Liver (tissue), 9 donors: ENCODE data around the gene RHOG. TPM values are rescaled to one million over a fixed set of nuclear protein-coding genes. Genes with fewer than 3 reads are reported as not detected.

Experiments used
- DNase-seq: peaks from one replicate; pipeline ENCODE4 v3.0.0-alpha.2; 2017; ENCODE audit warnings: low spot score
- H3K27ac ChIP-seq, 2 donors: one replicate each; pipeline ENCODE4 v1.7.0; 2013; ENCODE audit warnings: inconsistent platforms in 2 of 2, low read length in 2 of 2, control low read depth in 1 of 2, low read depth in 1 of 2, mild to moderate bottlenecking in 1 of 2
- H3K27me3 ChIP-seq, 4 donors: one replicate each; pipeline versions ENCODE4 v1.6.1 to v1.7.0; 2013; ENCODE audit warnings: low read length in 3 of 4, inconsistent platforms in 1 of 4, mild to moderate bottlenecking in 1 of 4, moderate library complexity in 1 of 4; ENCODE audit not compliant: control insufficient read depth in 4 of 4, insufficient read depth in 4 of 4
- H3K36me3 ChIP-seq, 4 donors: one replicate each; pipeline versions ENCODE4 v1.6.1 to v1.7.0; 2013; ENCODE audit warnings: low read length in 3 of 4, mild to moderate bottlenecking in 3 of 4, low read depth in 1 of 4, moderate library complexity in 1 of 4; ENCODE audit not compliant: control insufficient read depth in 4 of 4, insufficient read depth in 3 of 4
- H3K4me1 ChIP-seq, 4 donors: one replicate each; pipeline versions ENCODE4 v1.6.1 to v1.7.0; 2013; ENCODE audit warnings: low read length in 3 of 4, mild to moderate bottlenecking in 3 of 4, moderate library complexity in 1 of 4; ENCODE audit not compliant: control insufficient read depth in 4 of 4, insufficient read depth in 4 of 4
- H3K4me3 ChIP-seq, 3 donors: one replicate each; pipeline versions ENCODE4 v1.6.1 to v1.7.0; 2013; ENCODE audit warnings: low read length in 3 of 3, control low read depth in 1 of 3, low read depth in 1 of 3, mild to moderate bottlenecking in 1 of 3
- H3K9ac ChIP-seq, 2 donors: one replicate each; pipeline ENCODE4 v1.7.0; 2013; ENCODE audit warnings: low read length in 2 of 2, mild to moderate bottlenecking in 2 of 2, moderate library complexity in 2 of 2, control low read depth in 1 of 2, low read depth in 1 of 2
- H3K9me3 ChIP-seq, 4 donors: one replicate each; pipeline versions ENCODE4 v1.6.1 to v1.7.0; 2013; ENCODE audit warnings: low read length in 3 of 4; ENCODE audit not compliant: control insufficient read depth in 4 of 4
- ATF3 ChIP-seq: IDR thresholded peaks from 2 replicates; pipeline ENCODE4 v1.6.1; 2016; ENCODE audit warnings: antibody characterized with exemption
- CTCF ChIP-seq: fragments of 150-350 bp; IDR thresholded peaks from 2 replicates; pipeline ENCODE4 v1.5.1; 2017; ENCODE audit warnings: improper control_type of control experiment, low read depth, low read length; ENCODE audit not compliant: missing input control
- EGR1 ChIP-seq, 2 donors: IDR thresholded peaks; 2 replicates each; pipeline ENCODE4 v1.6.1; 2016 to 2018; ENCODE audit warnings: antibody characterized with exemption in 2 of 2, low read depth in 2 of 2
- FOXA1 ChIP-seq: IDR thresholded peaks from 2 replicates; pipeline ENCODE4 v1.6.1; 2016; ENCODE audit warnings: antibody characterized with exemption
- FOXA2 ChIP-seq: IDR thresholded peaks from 2 replicates; pipeline ENCODE4 v1.6.1; 2016; ENCODE audit warnings: antibody characterized with exemption
- GABPA ChIP-seq, 2 donors: IDR thresholded peaks in 1 of 2; conservative IDR thresholded peaks in 1 of 2; 2 replicates each; pipeline ENCODE4 v1.6.1; 2016; ENCODE audit warnings: antibody characterized with exemption in 2 of 2, mild to moderate bottlenecking in 1 of 2, moderate library complexity in 1 of 2
- HNF4A ChIP-seq, 2 donors: conservative IDR thresholded peaks; 2 replicates each; pipeline ENCODE4 v1.6.1; 2016; ENCODE audit warnings: antibody characterized with exemption in 2 of 2, mild to moderate bottlenecking in 2 of 2
- HNF4G ChIP-seq: IDR thresholded peaks from 2 replicates; pipeline ENCODE4 v1.6.1; 2016; ENCODE audit warnings: antibody characterized with exemption
- JUND ChIP-seq, 2 donors: IDR thresholded peaks; 2 replicates each; pipeline ENCODE4 v1.6.1; 2016; ENCODE audit warnings: antibody characterized with exemption in 2 of 2
- MAX ChIP-seq: IDR thresholded peaks from 2 replicates; pipeline ENCODE4 v1.6.1; 2016; ENCODE audit warnings: antibody characterized with exemption
- NR2F2 ChIP-seq: IDR thresholded peaks from 2 replicates; pipeline ENCODE4 v1.6.1; 2016; ENCODE audit warnings: antibody characterized with exemption
- RAD21 ChIP-seq, 2 donors: IDR thresholded peaks; 2 replicates each; pipeline ENCODE4 v1.6.1; 2016; ENCODE audit warnings: antibody characterized with exemption in 2 of 2, mild to moderate bottlenecking in 2 of 2
- REST ChIP-seq: IDR thresholded peaks from 2 replicates; pipeline ENCODE4 v1.6.1; 2016; ENCODE audit warnings: antibody characterized with exemption, mild to moderate bottlenecking
- RXRA ChIP-seq, 2 donors: IDR thresholded peaks; 2 replicates each; pipeline ENCODE4 v1.6.1; 2017 to 2018; ENCODE audit warnings: antibody characterized with exemption in 2 of 2, mild to moderate bottlenecking in 1 of 2
- SP1 ChIP-seq: IDR thresholded peaks from 2 replicates; pipeline ENCODE4 v1.6.1; 2018; ENCODE audit warnings: antibody characterized with exemption, mild to moderate bottlenecking
- TAF1 ChIP-seq: conservative IDR thresholded peaks from 2 replicates; pipeline ENCODE4 v1.6.1; 2016; ENCODE audit warnings: antibody characterized with exemption, mild to moderate bottlenecking
- YY1 ChIP-seq: IDR thresholded peaks from 2 replicates; pipeline ENCODE4 v1.6.1; 2016; ENCODE audit warnings: antibody characterized with exemption, mild to moderate bottlenecking
- ZBTB33 ChIP-seq: IDR thresholded peaks from 2 replicates; pipeline ENCODE4 v1.6.1; 2016; ENCODE audit warnings: antibody characterized with exemption
- WGBS: extraction: QIAGEN DNeasy Blood & Tissue Kit; methylation state at CpG from one replicate; pipeline ENCODE4 v1.1.7; 2013; 5-methylcytosine and 5-hydroxymethylcytosine counted together
- polyA plus RNA-seq, 2 donors: library from polyadenylated mRNA; stranded (reverse) in 1 of 2; unstranded in 1 of 2; fragments of 200-250 nt in 1 of 2; fragments of >200 nt in 1 of 2; fragmentation: Nextera tagmentation in 1 of 2; extraction: Ambion mirVana in 1 of 2; gene quantifications; one replicate each; pipeline versions ENCODE4 v1.2.1 to v1.2.3, GENCODE V29; 2013 to 2015
- total RNA-seq, 2 donors: library from RNA; depleted of rRNA; stranded (reverse); fragments of >200 nt; gene quantifications; one replicate each; pipeline ENCODE4 v1.2.3, GENCODE V29; 2014
- donor health status: healthy.
- donor health status: healthy.
- donor health status: healthy.
- donor health status: healthy.
- donor health status: healthy.

The RHOG gene
- total and polyA plus RNA-seq, 4 donors, result 7.4 to 32.9 (median 17.8) TPM

- H3K27ac ChIP-seq, result peak overlapping the region in 1 of 2 donors; percentile 38
Measured at GRCh38 chr11:3808861-3809623, 31.7 kb downstream of the RHOG start.

More at GRCh38 chr11:3808861-3809623, 31.7 kb downstream of the RHOG start:
- Histone ChIP-seq H3K9ac (peak overlapping the region in 1 of 2 donors; percentile 1), H3K27me3 (no peaks in the 10 kb centered on the region), H3K4me3 (peak overlapping the region; percentile 71 to 82 (median 78)), H3K36me3 (no peaks in the 10 kb centered on the region), H3K4me1 (peaks cover 3 to 17% (median 10%) of the 10 kb centered on the region in 4 donors), H3K9me3 (no peaks in the 10 kb centered on the region)
- TF ChIP-seq SP1 (peak; percentile 22), GABPA (IDR thresholded peaks at IDR 0.05 in 1 of 2, conservative IDR thresholded peaks at IDR 0.05 in 1 of 2) (no peak), NR2F2 (no peak), ATF3 (no peak), HNF4A (conservative IDR thresholded peaks at IDR 0.05) (peak; percentile 62 to 71), ZBTB33 (no peak), FOXA1 (no peak), YY1 (peak; percentile 34), MAX (peak; percentile 15), EGR1 (IDR thresholded peaks at IDR 0.05; ENCODE audit: low read depth in 2 of 2) (no peak), REST (no peak), RXRA (IDR thresholded peaks at IDR 0.05) (peak; percentile 54 to 65), TAF1 (no peak), FOXA2 (peak; percentile 15), CTCF (peak; percentile 61), HNF4G (peak; percentile 11), RAD21 (IDR thresholded peaks at IDR 0.05) (peak; percentile 87), JUND (IDR thresholded peaks at IDR 0.05) (no peak)
- no peak for DNase-seq
- WGBS, result 27% methylated on average over 5 of the region's 5 CpGs
